GM18526 (cell line): ENCODE measurements around the gene ALDH1B1.
A peak's percentile ranks its signal among the peaks of the same experiment; 100 is the strongest.

ENCODE experiments used
- POLR2A ChIP-seq: IDR thresholded peaks from 3 replicates; pipeline ENCODE4 v1.6.1; 2011; ENCODE audit not compliant: insufficient read length; ENCODE audit errors: extremely low read depth

The ALDH1B1 gene

GRCh38 chr9:38392235-38393127 lies at the start of gene ALDH1B1:
Gene ALDH1B1 (plus strand): TSS chr9:38392702. CDS start chr9:38395749, 3,047 bp downstream.
- peak; percentile 49 for TF ChIP-seq POLR2A

GRCh38 chr9:38343037-38343436 lies 49.5 kb upstream of the ALDH1B1 start:
- TF ChIP-seq POLR2A: no peak

- no peak for TF ChIP-seq POLR2A
Observed at GRCh38 chr9:38343552-38343951, 49.0 kb upstream of the ALDH1B1 start.

- no peak for TF ChIP-seq POLR2A
Observed at GRCh38 chr9:38344566-38345324, 47.8 kb upstream of the ALDH1B1 start.

- TF ChIP-seq POLR2A: no peak
Observed at GRCh38 chr9:38345851-38346755, 46.4 kb upstream of the ALDH1B1 start.

- no peak for TF ChIP-seq POLR2A
Observed at GRCh38 chr9:38346811-38347210, 45.7 kb upstream of the ALDH1B1 start.

DNA sequence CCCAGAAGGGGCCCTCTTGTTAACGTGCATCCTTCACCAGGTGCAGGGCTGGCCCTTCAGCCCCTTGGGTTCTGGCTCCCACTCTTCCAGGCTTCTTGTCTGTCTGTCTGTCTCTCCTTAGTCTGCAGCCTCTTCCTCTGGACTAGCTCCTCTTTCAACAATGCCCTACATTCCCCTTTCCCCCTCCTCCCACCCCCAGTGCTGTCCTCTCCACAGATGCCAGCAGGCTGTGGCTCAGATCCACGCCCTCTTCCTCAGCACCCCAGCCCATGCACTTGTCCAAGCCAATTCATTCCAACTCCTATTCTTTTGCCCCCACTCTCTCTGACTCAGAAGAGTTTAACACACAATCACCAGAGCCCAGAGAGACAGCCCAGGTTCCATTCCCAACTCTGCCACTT lies 45.2 kb upstream of the ALDH1B1 start:
- TF ChIP-seq POLR2A: no peak

DNA sequence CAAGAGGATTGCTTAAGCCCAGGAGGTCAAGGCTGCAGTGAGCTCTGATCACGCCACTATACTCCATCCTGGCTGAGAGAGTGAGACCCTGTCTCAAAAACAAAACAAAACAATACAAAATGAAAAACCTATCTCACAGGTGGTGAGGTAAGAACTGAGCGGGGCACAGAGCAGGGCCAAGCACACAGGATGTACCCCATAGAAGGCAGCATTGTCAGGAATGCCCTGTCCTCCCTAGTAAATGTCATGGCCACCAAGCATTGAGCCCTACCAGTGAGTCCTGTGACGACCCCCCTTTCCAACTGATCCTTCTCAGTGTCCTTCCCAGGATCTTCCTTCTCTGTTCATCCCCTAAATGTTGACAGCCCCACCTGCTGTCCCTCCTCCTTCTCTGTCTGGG lies 44.6 kb upstream of the ALDH1B1 start:
- TF ChIP-seq POLR2A: no peak

DNA sequence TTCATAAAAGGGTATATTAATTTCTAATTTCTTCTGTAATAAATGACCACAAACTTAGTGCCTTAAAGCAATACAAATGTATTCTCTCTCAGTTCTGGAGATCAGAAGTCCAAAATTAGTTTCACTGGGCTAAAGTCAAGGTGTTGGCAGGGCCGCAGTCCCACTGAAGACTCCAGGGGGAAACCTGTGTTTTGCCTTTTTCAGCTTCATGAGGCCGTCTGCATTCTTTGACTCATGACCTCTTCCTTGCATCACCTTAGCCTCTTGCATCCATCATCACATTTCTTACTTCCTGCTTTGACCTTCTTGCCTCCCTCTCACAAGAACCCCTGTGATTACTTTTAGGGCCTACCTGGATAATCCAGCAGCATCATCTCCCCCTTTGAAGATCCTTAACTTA lies 42.0 kb upstream of the ALDH1B1 start:
- TF ChIP-seq POLR2A: no peak

DNA sequence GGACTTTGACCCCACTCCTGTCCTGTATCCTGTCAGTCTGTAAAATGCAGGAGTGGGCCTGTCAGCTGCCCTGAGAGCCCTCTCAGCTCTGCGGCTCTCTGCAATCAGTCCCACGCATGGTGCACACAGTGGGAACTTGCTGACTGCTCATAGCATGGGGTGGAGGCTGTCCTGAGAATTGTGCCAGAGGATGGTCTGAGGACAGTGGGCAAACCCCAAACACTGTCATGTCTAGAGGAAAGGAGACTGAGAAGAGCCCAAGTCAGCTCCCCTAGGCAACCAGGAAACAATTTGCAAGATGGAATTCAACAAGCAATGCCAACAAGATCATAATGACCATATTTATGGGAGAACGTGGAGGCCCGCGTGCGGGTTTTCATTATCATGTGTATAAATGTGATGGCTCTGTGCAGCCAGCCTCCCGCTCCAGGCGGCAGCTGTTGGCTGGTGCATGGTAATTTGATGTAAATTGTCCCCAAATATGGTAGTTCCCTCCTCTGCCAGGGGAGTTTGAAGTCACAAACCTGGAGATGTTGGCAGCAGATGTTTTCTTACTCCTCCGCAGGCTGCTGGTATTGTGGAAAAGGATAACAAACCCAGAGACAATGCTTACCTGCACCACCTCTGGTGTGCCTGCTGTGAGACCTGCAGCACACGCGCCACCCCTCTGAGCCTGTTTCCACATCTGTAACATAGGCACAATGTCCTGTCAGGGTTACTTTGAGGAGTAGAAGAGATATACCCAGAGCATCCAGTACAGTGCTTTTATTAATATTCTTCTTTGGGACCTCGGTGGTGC lies 39.8 kb upstream of the ALDH1B1 start:
- no peak for TF ChIP-seq POLR2A

GRCh38 chr9:38355115-38355514 lies 37.4 kb upstream of the ALDH1B1 start:
- TF ChIP-seq POLR2A: no peak

DNA sequence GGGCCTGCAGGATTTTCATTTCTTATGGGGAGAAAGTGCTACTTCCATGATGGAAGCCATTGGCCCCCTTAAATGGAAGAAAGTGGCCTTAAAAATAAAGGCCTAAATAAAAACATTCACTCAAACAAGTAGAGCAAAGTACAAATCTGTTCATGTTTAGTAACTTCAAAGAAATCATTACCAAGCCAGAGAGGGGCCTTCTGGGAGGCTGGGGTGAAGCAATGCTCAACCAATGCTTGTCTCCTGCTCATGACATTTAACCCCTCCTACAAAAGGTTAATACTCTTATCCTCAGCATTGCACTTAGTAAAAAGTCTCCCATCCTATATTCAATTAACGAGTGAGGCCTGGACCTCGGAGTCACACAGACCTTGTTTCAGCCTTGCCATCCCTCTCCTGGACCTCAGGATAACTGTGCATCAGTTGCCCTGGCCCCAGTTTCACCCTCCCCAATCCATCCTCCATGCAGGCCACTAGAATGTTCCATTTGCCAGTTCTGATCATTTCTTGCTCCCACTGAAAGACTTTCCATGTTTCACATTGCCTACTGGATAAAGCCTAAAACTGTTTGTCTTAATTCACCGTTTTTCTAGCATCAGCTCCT lies 36.9 kb upstream of the ALDH1B1 start:
- no peak for TF ChIP-seq POLR2A

GRCh38 chr9:38356851-38357250 lies 35.7 kb upstream of the ALDH1B1 start:
- TF ChIP-seq POLR2A: no peak
